GM23338 (cell line): ENCODE results near the gene IGFBP4. TPM values are rescaled to one million over a fixed set of nuclear protein-coding genes. Genes with fewer than 3 reads are reported as not detected.

Source experiments
- ATAC-seq: fragments of 200-7000 bp; cut with Tn5 transposase; 3 replicates; pipeline ENCODE4 v1.9.1; 2020
- DNase-seq: peaks from one replicate; pipeline ENCODE4 v3.0.0-alpha.2; 2015; ENCODE audit warnings: low spot score
- H2AFZ ChIP-seq: fragments of 200-600 bp; sonication (generic); 2 replicates; pipeline ENCODE4 v1.8.0; 2016; ENCODE audit warnings: antibody characterized with exemption, mild to moderate bottlenecking, moderate library complexity
- H3F3A ChIP-seq: fragments of 200-600 bp; sonication (generic); replicated peaks from 2 replicates; pipeline ENCODE4 v1.8.0; 2017; ENCODE audit warnings: antibody characterized with exemption, mixed run types, low read depth
- H3K27ac ChIP-seq: fragments of 200-600 bp; sonication (generic); 2 replicates; pipeline ENCODE4 v1.6.1; 2016; ENCODE audit warnings: low read depth
- H3K27me3 ChIP-seq: fragments of 200-600 bp; sonication (generic); 2 replicates; pipeline ENCODE4 v1.8.0; 2016; ENCODE audit warnings: mild to moderate bottlenecking, mixed run types, moderate library complexity; ENCODE audit not compliant: insufficient read depth
- H3K36me3 ChIP-seq: fragments of 200-600 bp; sonication (generic); 2 replicates; pipeline ENCODE4 v1.8.0; 2016; ENCODE audit warnings: mild to moderate bottlenecking; ENCODE audit not compliant: insufficient read depth
- H3K4me1 ChIP-seq: fragments of 200-600 bp; sonication (generic); 2 replicates; pipeline ENCODE4 v1.8.0; 2016; ENCODE audit warnings: mild to moderate bottlenecking, moderate library complexity; ENCODE audit not compliant: insufficient read depth
- H3K4me2 ChIP-seq: fragments of 200-600 bp; sonication (generic); 2 replicates; pipeline ENCODE4 v1.7.1; 2017; ENCODE audit warnings: mixed run types
- H3K4me3 ChIP-seq: fragments of 200-600 bp; sonication (generic); 2 replicates; pipeline ENCODE4 v1.6.1; 2016; ENCODE audit warnings: mixed run types
- H3K79me2 ChIP-seq: fragments of 200-600 bp; sonication (generic); replicated peaks from 2 replicates; pipeline ENCODE4 v1.8.0; 2017; ENCODE audit warnings: mild to moderate bottlenecking; ENCODE audit not compliant: insufficient read depth
- H3K9me2 ChIP-seq: fragments of 200-600 bp; sonication (generic); 2 replicates; pipeline ENCODE4 v1.8.0; 2017; ENCODE audit not compliant: insufficient read depth
- H4K20me1 ChIP-seq: fragments of 200-600 bp; sonication (generic); replicated peaks from 2 replicates; pipeline ENCODE4 v1.8.0; 2017; ENCODE audit warnings: mild to moderate bottlenecking; ENCODE audit not compliant: insufficient read depth
- H3K27ac Mint-ChIP-seq: 2 replicates; pipeline ENCODE4 v1.8.0; 2020; ENCODE audit warnings: inconsistent platforms, mild to moderate bottlenecking, moderate library complexity, mixed read lengths
- H3K27me3 Mint-ChIP-seq: 3 replicates; pipeline ENCODE4 v1.8.0; 2022; ENCODE audit warnings: low read depth, mild to moderate bottlenecking, moderate library complexity, mixed read lengths, inconsistent platforms; ENCODE audit not compliant: insufficient read depth, poor library complexity
- H3K36me3 Mint-ChIP-seq: 3 replicates; pipeline ENCODE4 v1.8.0; 2021; ENCODE audit warnings: low read depth, mild to moderate bottlenecking, inconsistent platforms, moderate library complexity, mixed read lengths
- H3K4me1 Mint-ChIP-seq: 3 replicates; pipeline ENCODE4 v1.8.0; 2020; ENCODE audit warnings: mild to moderate bottlenecking, inconsistent platforms, mixed read lengths
- H3K4me3 Mint-ChIP-seq: 3 replicates; pipeline ENCODE4 v1.8.0; 2021; ENCODE audit warnings: moderate library complexity, mild to moderate bottlenecking, inconsistent platforms, mixed read lengths
- H3K9me3 Mint-ChIP-seq: 3 replicates; pipeline ENCODE4 v1.8.0; 2020; ENCODE audit warnings: moderate library complexity, mild to moderate bottlenecking, inconsistent platforms, mixed read lengths
- EZH2 ChIP-seq: fragments of 200-600 bp; sonication (generic); IDR thresholded peaks from one replicate; pipeline ENCODE4 v1.8.0; 2017; ENCODE audit warnings: antibody characterized with exemption, mild to moderate bottlenecking, low read depth; ENCODE audit not compliant: unreplicated experiment
- POLR2AphosphoS5 ChIP-seq: IDR thresholded peaks from 2 replicates; pipeline ENCODE4 v1.6.1; 2016; ENCODE audit warnings: antibody characterized with exemption, low read depth
- ZNF114 ChIP-seq: fragments of 250-450 bp; sonication (Bioruptor Pico); IDR thresholded peaks from 2 replicates; pipeline ENCODE4 v1.5.0; 2020; ENCODE audit warnings: mild to moderate bottlenecking, moderate library complexity
- ZNF331 ChIP-seq: fragments of 250-450 bp; sonication (Bioruptor Pico); IDR thresholded peaks from 2 replicates; pipeline ENCODE4 v1.5.0; 2020; ENCODE audit warnings: low read depth, mild to moderate bottlenecking, moderate library complexity
- ZNF462 ChIP-seq: fragments of 250-450 bp; sonication (Bioruptor Pico); IDR thresholded peaks from 2 replicates; pipeline ENCODE4 v1.5.0; 2020; ENCODE audit warnings: mild to moderate bottlenecking, moderate library complexity
- polyA plus RNA-seq: library from polyadenylated mRNA; unstranded; fragments of >200 nt; fragmentation: Nextera tagmentation; extraction: Ambion mirVana; gene quantifications from 2 replicates; pipeline ENCODE4 v1.2.1, GENCODE V29; 2016
- total RNA-seq: library from RNA; depleted of rRNA; stranded (reverse); fragments of >200 nt; shearing (Covaris generic); gene quantifications from 2 replicates; pipeline ENCODE4 v1.2.3, GENCODE V29; 2014

IGFBP4 gene
- total and polyA plus RNA-seq, 2 experiments from 2014 or later: 38.7 to 78.9 TPM

- Histone ChIP-seq H3K4me1 (peaks cover 34% of the 10 kb centered on the region), H3K36me3 (no peaks in the 10 kb centered on the region), H3K27ac (no peak overlapping the region), H4K20me1 (no peaks in the 10 kb centered on the region), H2AFZ (no peak overlapping the region), H3K79me2 (no peaks in the 10 kb centered on the region), H3K9me2 (no peaks in the 10 kb centered on the region), H3K4me3 (no peak overlapping the region), H3F3A (peaks cover 14% of the 10 kb centered on the region), H3K4me2 (no peak overlapping the region), H3K27me3 (no peaks in the 10 kb centered on the region)
- H3K4me1 Mint-ChIP-seq: peaks cover 42% of the 10 kb centered on the region
- peaks cover 8% of the 10 kb centered on the region for H3K27me3 Mint-ChIP-seq
- H3K27ac Mint-ChIP-seq: no peak overlapping the region
- no peaks in the 10 kb centered on the region; the same call in 2 of the 3 replicates for H3K36me3 Mint-ChIP-seq
- ATAC-seq (no peak), DNase-seq (no peak)
- no peak overlapping the region for H3K4me3 Mint-ChIP-seq
- peaks cover 3% of the 10 kb centered on the region; the same call in 2 of the 3 replicates for H3K9me3 Mint-ChIP-seq
- TF ChIP-seq ZNF114 (CRISPR knock-in tag) (no peak), ZNF462 (CRISPR knock-in tag) (no peak), EZH2 (no peak), POLR2AphosphoS5 (no peak), ZNF331 (CRISPR knock-in tag) (no peak)
Observed at GRCh38 chr17:40496170-40496569, 52.9 kb downstream of the IGFBP4 start.
